Motor neuron (in vitro differentiated cells): ENCODE results near the gene RSAD1. TPM values are rescaled to one million over a fixed set of nuclear protein-coding genes. Genes with fewer than 3 reads are reported as not detected.
A peak's percentile ranks its signal among the peaks of the same experiment; 100 is the strongest.

Experiments used
- ATAC-seq, 8 experiments: fragments of 200-7000 bp; cut with Tn5 transposase; replicated peaks in 6 of 8; 2 replicates each; pipeline ENCODE4 v1.8.0; 2021; ENCODE audit warnings: mild to moderate bottlenecking in 8 of 8, moderate library complexity in 8 of 8
- H3K27ac ChIP-seq, 2 donors: fragments of 250-450 bp; sonication (Bioruptor Pico); 2 replicates each; pipeline ENCODE4 v1.9.0; 2021; ENCODE audit warnings: antibody characterized with exemption in 2 of 2, mild to moderate bottlenecking in 2 of 2, moderate library complexity in 1 of 2
- H3K4me1 ChIP-seq, 2 donors: fragments of 250-450 bp; sonication (Bioruptor Pico); replicated peaks in 1 of 2; 2 replicates each; pipeline ENCODE4 v1.6.1; 2021; ENCODE audit warnings: antibody characterized with exemption in 2 of 2, mild to moderate bottlenecking in 2 of 2, moderate library complexity in 1 of 2
- H3K4me3 ChIP-seq, 5 donors: fragments of 250-450 bp; sonication (Bioruptor Pico); 2 replicates each; pipeline ENCODE4 v1.9.0; 2021; ENCODE audit warnings: antibody characterized with exemption in 5 of 5, mild to moderate bottlenecking in 5 of 5, moderate library complexity in 4 of 5
- WGBS, 10 experiments: fragments of 450-650 bp; shearing (Covaris generic); methylation state at CpG; one replicate each; pipeline ENCODE4 v1.0.0; 2022; 5-methylcytosine and 5-hydroxymethylcytosine counted together
- in situ Hi-C, 9 experiments: fragments of 400-800 bp; cut with MboI; loops; one replicate each; pipeline ENCODE4 v1.15.0; 2021; ENCODE audit warnings: low sequenced_read_pairs in 9 of 9, low pct_unique_long_range_greater_than_20kb in 2 of 9; ENCODE audit not compliant: unreplicated experiment in 9 of 9
- total RNA-seq, 8 experiments: library from RNA; unstranded; fragments of 300-600 nt; gene quantifications; 2 replicates each; pipeline versions ENCODE4 v1.2.3 to v1.2.4, GENCODE V29; 2022

RSAD1 gene
- total RNA-seq, 8 experiments from 2014 or later = 13.0 to 44.7 (median 20.0) TPM

GRCh38 chr17:50514388-50514787 lies 35.7 kb downstream of the RSAD1 start:
- no peak overlapping the region for H3K27ac ChIP-seq
- H3K4me1 ChIP-seq = peaks cover 0 to 10% of the 10 kb centered on the region in 2 donors
- 0 to 58% (median 46%) methylated on average over 1 to 3 of the region's 3 CpGs; no CpG with 5 or more reads in 6 of the 10 experiments for WGBS, 10 experiments
- in situ Hi-C loops = no loop called here
- no peak for ATAC-seq
- H3K4me3 ChIP-seq = no peak overlapping the region

GRCh38 chr17:50514936-50515702 lies 36.5 kb downstream of the RSAD1 start:
- in situ Hi-C loops = no loop called here
- 40 to 80% (median 60%) methylated on average over 1 to 2 of the region's 6 CpGs; no CpG with 5 or more reads in 5 of the 10 experiments for whole genome bisulfite sequencing, 10 experiments
- ATAC-seq = peak in 1 of 8 experiments; percentile 20
- no peak overlapping the region for H3K27ac ChIP-seq
- H3K4me1 ChIP-seq = peaks cover 0 to 10% of the 10 kb centered on the region in 2 donors
- no peak overlapping the region for H3K4me3 ChIP-seq

DNA sequence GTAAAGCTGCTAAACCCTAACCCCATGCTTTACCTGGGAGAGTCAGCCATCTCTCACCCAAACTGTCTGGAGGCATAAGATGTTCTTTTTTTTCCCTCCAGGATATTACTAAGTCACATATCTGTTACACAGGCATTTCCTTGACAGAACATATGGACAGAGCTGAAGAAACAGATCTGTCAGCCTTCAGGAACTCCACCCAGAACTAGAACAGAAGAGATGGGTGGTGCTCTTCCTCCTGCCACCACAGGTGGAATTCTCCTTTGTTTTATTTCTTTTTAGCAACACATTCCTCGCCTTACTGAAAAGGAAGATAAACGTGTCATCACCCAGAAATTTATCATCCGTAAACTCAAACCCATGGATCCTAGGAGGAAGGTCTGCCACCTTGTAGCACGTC lies 38.4 kb downstream of the RSAD1 start:
- WGBS, 10 experiments = 6 to 100% (median 76%) methylated on average over 1 to 3 of the region's 4 CpGs; no CpG with 5 or more reads in 3 of the 10 experiments
- no peak overlapping the region for H3K27ac ChIP-seq
- in situ Hi-C loops = no loop called here
- H3K4me1 ChIP-seq = no peaks in the 10 kb centered on the region
- ATAC-seq = peak in 2 of 8 experiments; percentile 20 to 56
- H3K4me3 ChIP-seq = no peak overlapping the region

GRCh38 chr17:50517504-50518383 lies 39.1 kb downstream of the RSAD1 start:
- in situ Hi-C loops = no loop called here
- H3K27ac ChIP-seq = no peak overlapping the region
- ATAC-seq = no peak
- whole genome bisulfite sequencing, 10 experiments = 57 to 100% (median 72%) methylated on average over 1 to 6 of the region's 8 CpGs; no CpG with 5 or more reads in 1 of the 10 experiments
- no peaks in the 10 kb centered on the region for H3K4me1 ChIP-seq
- no peak overlapping the region for H3K4me3 ChIP-seq

- in situ Hi-C loops = no loop called here
- Histone ChIP-seq H3K27ac (no peak overlapping the region), H3K4me3 (no peak overlapping the region), H3K4me1 (no peaks in the 10 kb centered on the region)
- WGBS, 10 experiments = 70 to 100% (median 81%) methylated on average over 1 to 7 of the region's 13 CpGs; no CpG with 5 or more reads in 2 of the 10 experiments
- ATAC-seq = peak in 3 of 8 experiments; percentile 34 to 67 (median 52)
Measured at GRCh38 chr17:50518384-50519023, 39.8 kb downstream of the RSAD1 start.

DNA sequence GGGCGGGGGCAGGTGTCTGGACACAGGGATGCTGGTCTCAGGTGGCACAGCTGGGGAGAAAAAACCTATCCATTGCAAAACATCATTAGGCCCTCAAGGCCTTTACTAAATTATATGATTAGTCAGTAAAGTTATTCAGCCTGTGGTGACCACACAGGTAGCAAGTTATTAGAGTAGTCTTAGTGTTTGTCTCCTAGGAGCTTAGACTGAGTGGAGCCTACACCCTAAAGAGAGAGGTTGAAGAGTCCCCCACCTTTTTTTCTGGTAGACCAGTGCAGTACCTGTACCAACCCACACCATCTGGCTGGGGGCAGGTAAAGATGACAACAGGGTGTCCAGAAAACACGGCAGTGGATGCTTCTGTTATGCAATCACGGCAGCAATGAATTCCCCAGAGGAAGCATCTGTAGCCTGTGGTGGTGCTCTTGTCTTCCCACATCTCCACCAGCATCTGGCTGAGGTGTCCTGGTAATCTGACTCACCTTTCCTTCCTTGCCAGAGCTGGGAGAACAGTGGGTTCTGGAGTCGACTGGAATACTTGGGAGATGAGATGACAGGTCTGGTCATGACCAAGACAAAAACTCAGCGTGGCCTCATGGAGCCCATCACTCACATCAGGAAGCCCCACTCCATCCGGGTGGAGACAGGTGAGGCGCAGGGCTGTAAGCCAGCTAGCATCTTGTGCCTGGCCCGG lies 40.6 kb downstream of the RSAD1 start:
- no peaks in the 10 kb centered on the region for H3K4me1 ChIP-seq
- H3K4me3 ChIP-seq = no peak overlapping the region
- WGBS, 10 experiments = 53 to 94% (median 80%) methylated on average over 2 to 7 of the region's 8 CpGs; no CpG with 5 or more reads in 5 of the 10 experiments
- in situ Hi-C loops = no loop called here
- no peak overlapping the region for H3K27ac ChIP-seq
- no peak for ATAC-seq

- in situ Hi-C loops = no loop called here
- 50 to 100% (median 71%) methylated on average over 1 to 2 of the region's 2 CpGs; no CpG with 5 or more reads in 3 of the 10 experiments for WGBS, 10 experiments
- Histone ChIP-seq H3K27ac (no peak overlapping the region), H3K4me3 (no peak overlapping the region), H3K4me1 (no peaks in the 10 kb centered on the region)
- no peak for ATAC-seq
Measured at GRCh38 chr17:50520483-50520882, 41.8 kb downstream of the RSAD1 start.

GRCh38 chr17:50521514-50521913 lies 42.9 kb downstream of the RSAD1 start:
- Histone ChIP-seq H3K4me3 (no peak overlapping the region), H3K27ac (no peak overlapping the region), H3K4me1 (no peaks in the 10 kb centered on the region)
- in situ Hi-C loops = no loop called here
- ATAC-seq = peak in 4 of 8 experiments; percentile 38 to 85 (median 56)
- WGBS, 10 experiments = 40 to 100% (median 67%) methylated on average over 1 to 2 of the region's 2 CpGs; no CpG with 5 or more reads in 5 of the 10 experiments

- in situ Hi-C loops = no loop called here
- Histone ChIP-seq H3K27ac (no peak overlapping the region), H3K4me1 (no peaks in the 10 kb centered on the region), H3K4me3 (no peak overlapping the region)
- 40 to 100% (median 89%) methylated on average over 1 to 8 of the region's 10 CpGs; no CpG with 5 or more reads in 2 of the 10 experiments for WGBS, 10 experiments
- no peak for ATAC-seq
Measured at GRCh38 chr17:50522766-50523165, 44.1 kb downstream of the RSAD1 start.

- in situ Hi-C loops = no loop called here
- Histone ChIP-seq H3K4me3 (no peak overlapping the region), H3K4me1 (no peaks in the 10 kb centered on the region), H3K27ac (no peak overlapping the region)
- ATAC-seq = peak in 1 of 8 experiments; percentile 18
- WGBS, 10 experiments = 20 to 100% (median 83%) methylated on average over 1 to 2 of the region's 2 CpGs; no CpG with 5 or more reads in 5 of the 10 experiments
Measured at GRCh38 chr17:50523208-50523607, 44.5 kb downstream of the RSAD1 start.

- in situ Hi-C loops = loop anchor here in 2 of 9 experiments (25.0 kb wide), 1 partner anchor 312 kb away; the partner anchor contains the start of gene WFIKKN2 (in 2 of the 2)
- H3K27ac ChIP-seq = no peak overlapping the region
- 86 to 100% (median 94%) methylated on average over 1 to 10 of the region's 18 CpGs; no CpG with 5 or more reads in 4 of the 10 experiments for WGBS, 10 experiments
- H3K4me3 ChIP-seq = no peak overlapping the region
- ATAC-seq = no peak
- H3K4me1 ChIP-seq = no peaks in the 10 kb centered on the region
Measured at GRCh38 chr17:50524838-50525237, 46.2 kb downstream of the RSAD1 start.

- in situ Hi-C loops = loop anchor here in 2 of 9 experiments (25.0 kb wide), 1 partner anchor 310 kb away; the partner anchor contains the start of gene WFIKKN2 (in 2 of the 2)
- WGBS, 10 experiments = 40 to 80% (median 49%) methylated on average over 1 to 4 of the region's 5 CpGs; no CpG with 5 or more reads in 5 of the 10 experiments
- no peak overlapping the region for H3K4me3 ChIP-seq
- H3K27ac ChIP-seq = no peak overlapping the region
- H3K4me1 ChIP-seq = peaks cover under 1 to 4% of the 10 kb centered on the region in 2 donors
- ATAC-seq = no peak
Measured at GRCh38 chr17:50527155-50527762, 48.6 kb downstream of the RSAD1 start.
